Endothelial cell of umbilical vein (primary cell): ENCODE data around the gene GNPDA1.

Experiments used
- CTCF ChIP-seq, 2 donors: IDR thresholded peaks; 1 replicate in 1 of 2; 2 replicates in 1 of 2; pipeline ENCODE4 v1.5.1; 2011; ENCODE audit warnings: low read length in 2 of 2, mild to moderate bottlenecking in 2 of 2, moderate library complexity in 2 of 2, control low read depth in 1 of 2, inconsistent platforms in 1 of 2, low read depth in 1 of 2; ENCODE audit not compliant: insufficient read depth in 1 of 2; ENCODE audit errors: extremely low read depth in 1 of 2
- EZH2 ChIP-seq: IDR thresholded peaks from 2 replicates; pipeline ENCODE4 v1.6.1; 2012; ENCODE audit warnings: borderline replicate concordance, low read depth, mild to moderate bottlenecking, moderate library complexity, low read length, inconsistent platforms; ENCODE audit not compliant: severe bottlenecking
- FOS ChIP-seq: IDR thresholded peaks from 2 replicates; pipeline ENCODE4 v1.6.1; 2011; ENCODE audit warnings: mild to moderate bottlenecking, low read length, moderate library complexity, borderline replicate concordance; ENCODE audit not compliant: insufficient read depth
- GATA2 ChIP-seq: IDR thresholded peaks from 2 replicates; pipeline ENCODE4 v1.7.0; 2011; ENCODE audit warnings: low read depth, mild to moderate bottlenecking, moderate library complexity, mixed read lengths, low read length; ENCODE audit not compliant: insufficient read length, insufficient read depth
- JUN ChIP-seq: IDR thresholded peaks from 2 replicates; pipeline ENCODE4 v1.6.1; 2011; ENCODE audit warnings: borderline replicate concordance, low read depth; ENCODE audit not compliant: insufficient read length, insufficient read depth
- MAX ChIP-seq: IDR thresholded peaks from 2 replicates; pipeline ENCODE4 v1.6.1; 2011; ENCODE audit not compliant: insufficient read depth, insufficient read length
- MYC ChIP-seq: IDR thresholded peaks from one replicate; pipeline ENCODE4 v1.6.1; 2011; ENCODE audit warnings: mild to moderate bottlenecking, low read depth, low read length
- POLR2A ChIP-seq: IDR thresholded peaks from 2 replicates; pipeline ENCODE4 v1.6.1; 2012; ENCODE audit warnings: low read depth, mild to moderate bottlenecking, control low read depth, low read length
- POLR2AphosphoS5 ChIP-seq: IDR thresholded peaks from 2 replicates; pipeline ENCODE4 v1.6.1; 2012; ENCODE audit warnings: low read depth, mild to moderate bottlenecking, control low read depth, low read length, moderate library complexity; ENCODE audit not compliant: insufficient read depth

GRCh38 chr5:141957367-141957996 is 55.3 kb downstream of the GNPDA1 start:
- TF ChIP-seq MAX (no peak), POLR2A (no peak), CTCF (IDR thresholded peaks at IDR 0.05; ENCODE audit: extremely low read depth in 1 of 2, insufficient read depth in 1 of 2, low read depth in 1 of 2, low read length in 2 of 2) (no peak), EZH2 (no peak), MYC (no peak), POLR2AphosphoS5 (no peak), JUN (no peak), FOS (no peak), GATA2 (no peak)
